OCI-LY7 (cell line): ENCODE results near the gene SLC2A8. TPM values are rescaled to one million over a fixed set of nuclear protein-coding genes. Genes with fewer than 3 reads are reported as not detected.

Source experiments
- BruUV-seq: library from RNA; stranded (reverse); fragments of 400-500 nt; replicated peaks from 2 replicates; lab custom pipeline; 2021; lab: Mats Ljungman, UMichigan
- CTCF ChIA-PET: fragments of 300-600 bp; sonication (Branson Sonifier 250); formaldehyde crosslinking; loops from one replicate; lab custom pipeline; 2022; ENCODE audit warnings: antibody characterized with exemption; ENCODE audit not compliant: unreplicated experiment; lab: Charles Lee
- POLR2A ChIA-PET: fragments of 300-600 bp; sonication (Branson Sonifier 250); formaldehyde crosslinking; loops from one replicate; lab custom pipeline; 2022; ENCODE audit warnings: antibody characterized with exemption; lab: Charles Lee
- DNase-seq: peaks from one replicate; pipeline ENCODE4 v3.0.0-alpha.2; 2015; ENCODE audit warnings: low spot score
- H2AFZ ChIP-seq: fragments of 200-600 bp; sonication (generic), shearing (Covaris generic); 2 replicates; pipeline ENCODE4 v1.6.1; 2014; ENCODE audit warnings: mild to moderate bottlenecking, antibody characterized with exemption, low read length, moderate library complexity
- H3K27ac ChIP-seq: fragments of 200-600 bp; sonication (generic); 2 replicates; pipeline ENCODE4 v1.5.1; 2014; ENCODE audit warnings: mixed run types, low read depth, mild to moderate bottlenecking, moderate library complexity, low read length, inconsistent platforms; ENCODE audit not compliant: poor library complexity, severe bottlenecking
- H3K36me3 ChIP-seq: fragments of 200-600 bp; sonication (generic); 2 replicates; pipeline ENCODE4 v1.6.1; 2014; ENCODE audit warnings: mild to moderate bottlenecking, antibody characterized with exemption, low read length, moderate library complexity, mixed read lengths; ENCODE audit not compliant: insufficient read depth
- H3K4me1 ChIP-seq: fragments of 200-600 bp; sonication (generic); 2 replicates; pipeline ENCODE4 v1.5.1; 2014; ENCODE audit warnings: mild to moderate bottlenecking, low read length; ENCODE audit not compliant: insufficient read depth, poor library complexity, severe bottlenecking
- H3K4me2 ChIP-seq: fragments of 200-600 bp; sonication (generic); 2 replicates; pipeline ENCODE4 v1.6.1; 2014; ENCODE audit warnings: mild to moderate bottlenecking, low read length
- H3K4me3 ChIP-seq: fragments of 200-600 bp; sonication (generic); 2 replicates; pipeline ENCODE4 v1.5.1; 2014; ENCODE audit warnings: mild to moderate bottlenecking, low read depth, low read length; ENCODE audit not compliant: poor library complexity, severe bottlenecking
- H3K79me2 ChIP-seq: fragments of 200-600 bp; sonication (generic); 2 replicates; pipeline ENCODE4 v1.6.1; 2016; ENCODE audit warnings: low read depth, mild to moderate bottlenecking, low read length, moderate library complexity, mixed read lengths; ENCODE audit not compliant: insufficient read depth
- H3K9me2 ChIP-seq: fragments of 200-600 bp; sonication (generic); 2 replicates; pipeline ENCODE4 v1.6.1; 2016; ENCODE audit warnings: mild to moderate bottlenecking, low read length, mixed read lengths; ENCODE audit not compliant: insufficient read depth
- H3K9me3 ChIP-seq: fragments of 200-600 bp; sonication (generic); 2 replicates; pipeline ENCODE4 v1.6.1; 2014; ENCODE audit warnings: mild to moderate bottlenecking, mixed run types, low read length, mixed read lengths
- H4K20me1 ChIP-seq: fragments of 200-600 bp; sonication (generic); 2 replicates; pipeline ENCODE4 v1.6.1; 2014; ENCODE audit warnings: mild to moderate bottlenecking, antibody characterized with exemption, low read length, moderate library complexity, mixed read lengths; ENCODE audit not compliant: insufficient read depth
- CTCF ChIP-seq: fragments of 200-600 bp; sonication (generic); conservative IDR thresholded peaks from 2 replicates; pipeline ENCODE4 v1.5.1; 2014; ENCODE audit warnings: mild to moderate bottlenecking, antibody characterized with exemption, low read length, moderate library complexity, mixed read lengths
- EZH2phosphoT487 ChIP-seq: fragments of 200-600 bp; sonication (generic); IDR thresholded peaks from 2 replicates; pipeline ENCODE4 v1.6.1; 2018; ENCODE audit warnings: low read depth, borderline replicate concordance, mild to moderate bottlenecking, mixed run types, antibody characterized with exemption, low read length, moderate library complexity, mixed read lengths
- intact Hi-C: fragments of 100-400 bp; cut with micrococcal nuclease; formaldehyde crosslinking; loops from one replicate; pipeline ENCODE4 v1.10.0; 2022; ENCODE audit not compliant: unreplicated experiment
- total RNA-seq, 2 experiments: library from RNA; depleted of rRNA in 1 of 2; stranded (reverse); fragments of >200 nt in 1 of 2; shearing (Covaris generic) in 1 of 2; gene quantifications; 2 replicates each; pipeline ENCODE4 v1.2.3, GENCODE V29; 2014 to 2022

The SLC2A8 gene
- total RNA-seq, 2 experiments from 2014 or later: 11.9 to 19.6 TPM

GRCh38 chr9:127430415-127430814 lies 33.4 kb downstream of the SLC2A8 start:
- ChIA-PET POLR2A (no interaction called here), CTCF (no interaction called here)
- TF ChIP-seq EZH2phosphoT487: no peak
- no peak for TF ChIP-seq CTCF
- H3K36me3 ChIP-seq: peaks cover 66% of the 10 kb centered on the region
- no peak overlapping the region for H3K4me2 ChIP-seq
- no peak overlapping the region for H2AFZ ChIP-seq
- no peaks in the 10 kb centered on the region for H3K9me2 ChIP-seq
- H3K9me3 ChIP-seq: no peaks in the 10 kb centered on the region
- DNase-seq: no peak
- intact Hi-C loops: no loop called here
- H3K79me2 ChIP-seq: peaks cover 15% of the 10 kb centered on the region; the same call in 1 of the 2 replicates
- H3K4me3 ChIP-seq: no peak overlapping the region
- H4K20me1 ChIP-seq: no peaks in the 10 kb centered on the region
- no peak overlapping the region for H3K27ac ChIP-seq
- BruUV-seq: no TSS peak
- peaks cover 7% of the 10 kb centered on the region for H3K4me1 ChIP-seq

GRCh38 chr9:127437497-127438264 lies 40.7 kb downstream of the SLC2A8 start:
- no TSS peak for BruUV-seq
- DNase-seq: no peak
- no peak overlapping the region for H3K27ac ChIP-seq
- H4K20me1 ChIP-seq: no peaks in the 10 kb centered on the region
- no peaks in the 10 kb centered on the region for H3K79me2 ChIP-seq
- H3K4me3 ChIP-seq: no peak overlapping the region
- H3K9me2 ChIP-seq: no peaks in the 10 kb centered on the region
- H3K4me1 ChIP-seq: no peaks in the 10 kb centered on the region
- ChIA-PET POLR2A (no interaction called here), CTCF (no interaction called here)
- no peaks in the 10 kb centered on the region for H3K9me3 ChIP-seq
- TF ChIP-seq CTCF (no peak), EZH2phosphoT487 (no peak)
- H2AFZ ChIP-seq: no peak overlapping the region
- H3K36me3 ChIP-seq: peaks cover 85% of the 10 kb centered on the region
- intact Hi-C loops: no loop called here
- H3K4me2 ChIP-seq: no peak overlapping the region

GRCh38 chr9:127438394-127438793 lies 41.4 kb downstream of the SLC2A8 start:
- Histone ChIP-seq H2AFZ (no peak overlapping the region), H3K4me1 (no peaks in the 10 kb centered on the region), H3K79me2 (no peaks in the 10 kb centered on the region), H3K4me3 (no peak overlapping the region), H3K9me2 (no peaks in the 10 kb centered on the region), H3K4me2 (no peak overlapping the region), H4K20me1 (no peaks in the 10 kb centered on the region), H3K9me3 (no peaks in the 10 kb centered on the region), H3K36me3 (peaks cover 83% of the 10 kb centered on the region), H3K27ac (no peak overlapping the region)
- intact Hi-C loops: no loop called here
- TF ChIP-seq EZH2phosphoT487 (no peak), CTCF (no peak)
- ChIA-PET CTCF (no interaction called here), POLR2A (no interaction called here)
- DNase-seq: no peak
- no TSS peak for BruUV-seq
